Measurements from ENCODE around the gene RPUSD3.

The RPUSD3 gene

GRCh38 chr3:9792405-9793160 is 51.2 kb downstream of the RPUSD3 start, which contains the start of the genes ARPC4 and TADA3:
ARPC4 (plus strand) TSS chr3:9793082; CDS start chr3:9793122, 40 bp downstream.
TADA3 (minus strand) TSS chr3:9792473; CDS start chr3:9791466, 1,007 bp downstream.
- H3K4me3 ChIP-seq (replicated peaks; ENCODE audit: low read depth, low read length) = peak within 1 kb of the TSS; percentile 81
- TF ChIP-seq CTCF (IDR thresholded peaks at IDR 0.05; ENCODE audit: low read depth, low read length, missing control alignments) = no peak
- peak; percentile 91 for DNase-seq (ENCODE audit: extremely low read depth, low read depth)

DNA sequence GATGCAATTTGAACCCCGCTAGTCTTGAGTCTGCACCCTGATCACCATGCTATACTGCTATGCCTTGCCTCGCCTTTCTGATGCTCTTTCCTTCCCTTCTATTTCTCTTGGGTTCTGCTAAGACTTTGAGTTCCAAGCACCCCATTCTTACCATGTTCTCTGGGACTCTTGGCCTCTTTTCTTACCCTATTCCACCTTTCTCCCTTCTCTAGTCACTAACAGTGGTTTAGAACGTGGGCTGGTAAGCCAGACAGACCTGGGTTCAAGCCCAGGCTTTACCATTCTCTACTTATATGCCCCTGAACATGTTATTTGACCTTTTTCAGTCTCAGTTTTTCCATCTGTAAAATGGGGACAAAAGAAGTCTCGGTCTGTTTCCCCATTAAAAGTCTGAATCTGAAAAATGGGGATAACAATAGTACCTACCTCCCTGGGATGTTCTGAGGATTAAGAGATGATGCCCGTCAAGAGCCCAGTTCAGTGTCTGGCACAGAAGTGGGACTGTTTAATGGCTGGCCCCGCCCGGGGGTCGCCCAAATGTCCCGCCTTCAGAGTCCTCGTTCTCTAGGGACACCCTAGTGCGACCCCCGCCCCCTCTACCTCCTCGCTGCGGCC is 51.9 kb downstream of the RPUSD3 start:
- DNase-seq (ENCODE audit: extremely low read depth, low read depth) = no peak
- no peak for TF ChIP-seq CTCF (IDR thresholded peaks at IDR 0.05; ENCODE audit: low read depth, low read length, missing control alignments)
- H3K4me3 ChIP-seq (replicated peaks; ENCODE audit: low read depth, low read length) = peak overlapping the region; percentile 81

DNA sequence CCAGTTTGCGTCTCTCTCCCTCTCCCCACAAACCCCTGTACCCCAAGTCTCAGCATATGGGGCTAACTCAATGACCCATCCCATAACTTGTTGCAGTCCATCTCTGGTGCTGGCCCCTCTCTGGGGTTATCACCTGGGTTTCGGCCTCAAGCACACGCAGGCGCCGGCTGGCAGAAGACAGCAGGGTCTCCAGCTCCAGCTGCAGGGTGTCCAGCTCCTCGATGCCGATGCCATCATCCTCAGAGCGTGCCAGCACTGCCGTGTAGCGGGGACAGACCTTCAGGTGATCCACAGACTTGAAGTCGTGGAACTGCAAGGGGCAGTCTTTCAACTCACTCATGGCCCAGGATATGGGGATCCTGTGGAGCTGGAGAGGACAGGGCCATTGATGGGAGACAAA is 52.7 kb downstream of the RPUSD3 start:
- no peak for DNase-seq (ENCODE audit: extremely low read depth, low read depth)
- peak overlapping the region; percentile 81 for H3K4me3 ChIP-seq (replicated peaks; ENCODE audit: low read depth, low read length)
- no peak for TF ChIP-seq CTCF (IDR thresholded peaks at IDR 0.05; ENCODE audit: low read depth, low read length, missing control alignments)
